GM23338 (cell line): Measurements from ENCODE around the gene MYCBP2. TPM values are rescaled to one million over a fixed set of nuclear protein-coding genes. Genes with fewer than 3 reads are reported as not detected.

Experiments
- ATAC-seq: fragments of 200-7000 bp; cut with Tn5 transposase; 3 replicates; pipeline ENCODE4 v1.9.1; 2020
- DNase-seq: peaks from one replicate; pipeline ENCODE4 v3.0.0-alpha.2; 2015; ENCODE audit warnings: low spot score
- H2AFZ ChIP-seq: fragments of 200-600 bp; sonication (generic); 2 replicates; pipeline ENCODE4 v1.8.0; 2016; ENCODE audit warnings: antibody characterized with exemption, mild to moderate bottlenecking, moderate library complexity
- H3F3A ChIP-seq: fragments of 200-600 bp; sonication (generic); replicated peaks from 2 replicates; pipeline ENCODE4 v1.8.0; 2017; ENCODE audit warnings: antibody characterized with exemption, mixed run types, low read depth
- H3K27ac ChIP-seq: fragments of 200-600 bp; sonication (generic); 2 replicates; pipeline ENCODE4 v1.6.1; 2016; ENCODE audit warnings: low read depth
- H3K27me3 ChIP-seq: fragments of 200-600 bp; sonication (generic); 2 replicates; pipeline ENCODE4 v1.8.0; 2016; ENCODE audit warnings: mild to moderate bottlenecking, mixed run types, moderate library complexity; ENCODE audit not compliant: insufficient read depth
- H3K36me3 ChIP-seq: fragments of 200-600 bp; sonication (generic); 2 replicates; pipeline ENCODE4 v1.8.0; 2016; ENCODE audit warnings: mild to moderate bottlenecking; ENCODE audit not compliant: insufficient read depth
- H3K4me1 ChIP-seq: fragments of 200-600 bp; sonication (generic); 2 replicates; pipeline ENCODE4 v1.8.0; 2016; ENCODE audit warnings: mild to moderate bottlenecking, moderate library complexity; ENCODE audit not compliant: insufficient read depth
- H3K4me2 ChIP-seq: fragments of 200-600 bp; sonication (generic); 2 replicates; pipeline ENCODE4 v1.7.1; 2017; ENCODE audit warnings: mixed run types
- H3K4me3 ChIP-seq: fragments of 200-600 bp; sonication (generic); 2 replicates; pipeline ENCODE4 v1.6.1; 2016; ENCODE audit warnings: mixed run types
- H3K79me2 ChIP-seq: fragments of 200-600 bp; sonication (generic); replicated peaks from 2 replicates; pipeline ENCODE4 v1.8.0; 2017; ENCODE audit warnings: mild to moderate bottlenecking; ENCODE audit not compliant: insufficient read depth
- H3K9me2 ChIP-seq: fragments of 200-600 bp; sonication (generic); 2 replicates; pipeline ENCODE4 v1.8.0; 2017; ENCODE audit not compliant: insufficient read depth
- H4K20me1 ChIP-seq: fragments of 200-600 bp; sonication (generic); replicated peaks from 2 replicates; pipeline ENCODE4 v1.8.0; 2017; ENCODE audit warnings: mild to moderate bottlenecking; ENCODE audit not compliant: insufficient read depth
- H3K27ac Mint-ChIP-seq: 2 replicates; pipeline ENCODE4 v1.8.0; 2020; ENCODE audit warnings: inconsistent platforms, mild to moderate bottlenecking, moderate library complexity, mixed read lengths
- H3K27me3 Mint-ChIP-seq: 3 replicates; pipeline ENCODE4 v1.8.0; 2022; ENCODE audit warnings: low read depth, mild to moderate bottlenecking, moderate library complexity, mixed read lengths, inconsistent platforms; ENCODE audit not compliant: insufficient read depth, poor library complexity
- H3K36me3 Mint-ChIP-seq: 3 replicates; pipeline ENCODE4 v1.8.0; 2021; ENCODE audit warnings: low read depth, mild to moderate bottlenecking, inconsistent platforms, moderate library complexity, mixed read lengths
- H3K4me1 Mint-ChIP-seq: 3 replicates; pipeline ENCODE4 v1.8.0; 2020; ENCODE audit warnings: mild to moderate bottlenecking, inconsistent platforms, mixed read lengths
- H3K4me3 Mint-ChIP-seq: 3 replicates; pipeline ENCODE4 v1.8.0; 2021; ENCODE audit warnings: moderate library complexity, mild to moderate bottlenecking, inconsistent platforms, mixed read lengths
- H3K9me3 Mint-ChIP-seq: 3 replicates; pipeline ENCODE4 v1.8.0; 2020; ENCODE audit warnings: moderate library complexity, mild to moderate bottlenecking, inconsistent platforms, mixed read lengths
- CREB1 ChIP-seq: fragments of 250-450 bp; sonication (Bioruptor Pico); IDR thresholded peaks from 2 replicates; pipeline ENCODE4 v1.5.0; 2020; ENCODE audit warnings: low read depth, mild to moderate bottlenecking, moderate library complexity
- EZH2 ChIP-seq: fragments of 200-600 bp; sonication (generic); IDR thresholded peaks from one replicate; pipeline ENCODE4 v1.8.0; 2017; ENCODE audit warnings: antibody characterized with exemption, mild to moderate bottlenecking, low read depth; ENCODE audit not compliant: unreplicated experiment
- EZH2phosphoT487 ChIP-seq: fragments of 200-600 bp; sonication (generic); IDR thresholded peaks from one replicate; pipeline ENCODE4 v1.8.1; 2018; ENCODE audit warnings: antibody characterized with exemption; ENCODE audit not compliant: unreplicated experiment
- JUNB ChIP-seq: IDR thresholded peaks from one replicate; pipeline ENCODE4 v1.6.1; 2016; ENCODE audit warnings: antibody characterized with exemption; ENCODE audit not compliant: unreplicated experiment
- NANOG ChIP-seq: IDR thresholded peaks from 2 replicates; pipeline ENCODE4 v1.6.1; 2016; ENCODE audit warnings: antibody characterized with exemption, borderline replicate concordance
- POLR2AphosphoS5 ChIP-seq: IDR thresholded peaks from 2 replicates; pipeline ENCODE4 v1.6.1; 2016; ENCODE audit warnings: antibody characterized with exemption, low read depth
- STAT1 ChIP-seq: IDR thresholded peaks from one replicate; pipeline ENCODE4 v1.6.1; 2016; ENCODE audit warnings: antibody characterized with exemption; ENCODE audit not compliant: unreplicated experiment
- ZNF114 ChIP-seq: fragments of 250-450 bp; sonication (Bioruptor Pico); IDR thresholded peaks from 2 replicates; pipeline ENCODE4 v1.5.0; 2020; ENCODE audit warnings: mild to moderate bottlenecking, moderate library complexity
- ZNF331 ChIP-seq: fragments of 250-450 bp; sonication (Bioruptor Pico); IDR thresholded peaks from 2 replicates; pipeline ENCODE4 v1.5.0; 2020; ENCODE audit warnings: low read depth, mild to moderate bottlenecking, moderate library complexity
- polyA plus RNA-seq: library from polyadenylated mRNA; unstranded; fragments of >200 nt; fragmentation: Nextera tagmentation; extraction: Ambion mirVana; gene quantifications from 2 replicates; pipeline ENCODE4 v1.2.1, GENCODE V29; 2016
- total RNA-seq: library from RNA; depleted of rRNA; stranded (reverse); fragments of >200 nt; shearing (Covaris generic); gene quantifications from 2 replicates; pipeline ENCODE4 v1.2.3, GENCODE V29; 2014
- TF ChIP-seq, protein P1 (sequence below): IDR thresholded peaks from 2 replicates; pipeline ENCODE4 v1.6.1; 2016; ENCODE audit warnings: antibody characterized with exemption
- TF ChIP-seq, protein P2 (sequence below): fragments of 250-450 bp; sonication (Bioruptor Pico); IDR thresholded peaks from 2 replicates; pipeline ENCODE4 v1.5.0; 2020; ENCODE audit warnings: mild to moderate bottlenecking, moderate library complexity
- TF ChIP-seq, protein P3 (sequence below), 2 experiments: fragments of 200-600 bp in 1 of 2; sonication (generic) in 1 of 2; conservative IDR thresholded peaks; 2 replicates each; pipeline versions ENCODE4 v1.5.1 to v1.6.1; 2016 to 2017; ENCODE audit warnings: antibody characterized with exemption in 2 of 2, low read depth in 2 of 2, mild to moderate bottlenecking in 2 of 2, moderate library complexity in 1 of 2
- TF ChIP-seq, protein P4 (sequence below): IDR thresholded peaks from one replicate; pipeline ENCODE4 v1.6.1; 2018; ENCODE audit warnings: antibody characterized with exemption; ENCODE audit not compliant: unreplicated experiment

Gene MYCBP2
- total and polyA plus RNA-seq, 2 experiments from 2014 or later = 54.6 to 77.2 TPM

DNA sequence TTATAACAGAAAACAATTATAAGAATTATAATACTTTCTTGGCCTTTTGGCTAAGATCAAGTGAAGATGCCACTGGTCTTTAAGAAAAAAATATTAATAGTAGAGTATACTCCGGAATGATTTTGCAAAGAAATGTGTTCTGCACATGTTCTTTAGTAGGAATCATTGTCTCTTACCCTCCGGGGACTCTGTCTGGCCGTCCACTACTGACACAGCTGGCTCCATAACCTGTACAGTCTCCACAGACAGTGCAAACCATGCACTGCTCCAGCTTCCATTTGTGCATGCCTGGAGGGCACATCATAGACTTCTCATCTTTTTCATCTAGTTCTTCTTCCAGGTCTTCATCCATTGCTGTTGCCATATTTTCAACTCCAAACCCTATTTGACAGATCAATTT is 75.9 kb downstream of the MYCBP2 start:
- no peaks in the 10 kb centered on the region for H3K36me3 ChIP-seq
- H3K4me1 ChIP-seq = no peaks in the 10 kb centered on the region
- H2AFZ ChIP-seq = no peak overlapping the region
- H3K9me2 ChIP-seq = no peaks in the 10 kb centered on the region
- H3K4me2 ChIP-seq = no peak overlapping the region
- H3K27ac ChIP-seq = no peak overlapping the region
- peaks cover 7% of the 10 kb centered on the region for H4K20me1 ChIP-seq
- H3K27me3 ChIP-seq = no peaks in the 10 kb centered on the region
- no peaks in the 10 kb centered on the region; the same call in 2 of the 3 replicates for H3K36me3 Mint-ChIP-seq
- H3K9me3 Mint-ChIP-seq = no peaks in the 10 kb centered on the region; the same call in 2 of the 3 replicates
- no peak for DNase-seq
- no peaks in the 10 kb centered on the region for H3K4me1 Mint-ChIP-seq
- H3K79me2 ChIP-seq = no peaks in the 10 kb centered on the region
- ATAC-seq = no peak
- H3F3A ChIP-seq = no peaks in the 10 kb centered on the region
- TF ChIP-seq ZNF331 (no peak), ZNF114 (no peak), STAT1 (no peak), CREB1 (CRISPR knock-in tag) (no peak), JUNB (no peak), NANOG (no peak), EZH2phosphoT487 (no peak), EZH2 (no peak), POLR2AphosphoS5 (no peak)
- TF ChIP-seq, protein P1, sequence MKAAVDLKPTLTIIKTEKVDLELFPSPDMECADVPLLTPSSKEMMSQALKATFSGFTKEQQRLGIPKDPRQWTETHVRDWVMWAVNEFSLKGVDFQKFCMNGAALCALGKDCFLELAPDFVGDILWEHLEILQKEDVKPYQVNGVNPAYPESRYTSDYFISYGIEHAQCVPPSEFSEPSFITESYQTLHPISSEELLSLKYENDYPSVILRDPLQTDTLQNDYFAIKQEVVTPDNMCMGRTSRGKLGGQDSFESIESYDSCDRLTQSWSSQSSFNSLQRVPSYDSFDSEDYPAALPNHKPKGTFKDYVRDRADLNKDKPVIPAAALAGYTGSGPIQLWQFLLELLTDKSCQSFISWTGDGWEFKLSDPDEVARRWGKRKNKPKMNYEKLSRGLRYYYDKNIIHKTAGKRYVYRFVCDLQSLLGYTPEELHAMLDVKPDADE = no peak
- TF ChIP-seq, protein P2, sequence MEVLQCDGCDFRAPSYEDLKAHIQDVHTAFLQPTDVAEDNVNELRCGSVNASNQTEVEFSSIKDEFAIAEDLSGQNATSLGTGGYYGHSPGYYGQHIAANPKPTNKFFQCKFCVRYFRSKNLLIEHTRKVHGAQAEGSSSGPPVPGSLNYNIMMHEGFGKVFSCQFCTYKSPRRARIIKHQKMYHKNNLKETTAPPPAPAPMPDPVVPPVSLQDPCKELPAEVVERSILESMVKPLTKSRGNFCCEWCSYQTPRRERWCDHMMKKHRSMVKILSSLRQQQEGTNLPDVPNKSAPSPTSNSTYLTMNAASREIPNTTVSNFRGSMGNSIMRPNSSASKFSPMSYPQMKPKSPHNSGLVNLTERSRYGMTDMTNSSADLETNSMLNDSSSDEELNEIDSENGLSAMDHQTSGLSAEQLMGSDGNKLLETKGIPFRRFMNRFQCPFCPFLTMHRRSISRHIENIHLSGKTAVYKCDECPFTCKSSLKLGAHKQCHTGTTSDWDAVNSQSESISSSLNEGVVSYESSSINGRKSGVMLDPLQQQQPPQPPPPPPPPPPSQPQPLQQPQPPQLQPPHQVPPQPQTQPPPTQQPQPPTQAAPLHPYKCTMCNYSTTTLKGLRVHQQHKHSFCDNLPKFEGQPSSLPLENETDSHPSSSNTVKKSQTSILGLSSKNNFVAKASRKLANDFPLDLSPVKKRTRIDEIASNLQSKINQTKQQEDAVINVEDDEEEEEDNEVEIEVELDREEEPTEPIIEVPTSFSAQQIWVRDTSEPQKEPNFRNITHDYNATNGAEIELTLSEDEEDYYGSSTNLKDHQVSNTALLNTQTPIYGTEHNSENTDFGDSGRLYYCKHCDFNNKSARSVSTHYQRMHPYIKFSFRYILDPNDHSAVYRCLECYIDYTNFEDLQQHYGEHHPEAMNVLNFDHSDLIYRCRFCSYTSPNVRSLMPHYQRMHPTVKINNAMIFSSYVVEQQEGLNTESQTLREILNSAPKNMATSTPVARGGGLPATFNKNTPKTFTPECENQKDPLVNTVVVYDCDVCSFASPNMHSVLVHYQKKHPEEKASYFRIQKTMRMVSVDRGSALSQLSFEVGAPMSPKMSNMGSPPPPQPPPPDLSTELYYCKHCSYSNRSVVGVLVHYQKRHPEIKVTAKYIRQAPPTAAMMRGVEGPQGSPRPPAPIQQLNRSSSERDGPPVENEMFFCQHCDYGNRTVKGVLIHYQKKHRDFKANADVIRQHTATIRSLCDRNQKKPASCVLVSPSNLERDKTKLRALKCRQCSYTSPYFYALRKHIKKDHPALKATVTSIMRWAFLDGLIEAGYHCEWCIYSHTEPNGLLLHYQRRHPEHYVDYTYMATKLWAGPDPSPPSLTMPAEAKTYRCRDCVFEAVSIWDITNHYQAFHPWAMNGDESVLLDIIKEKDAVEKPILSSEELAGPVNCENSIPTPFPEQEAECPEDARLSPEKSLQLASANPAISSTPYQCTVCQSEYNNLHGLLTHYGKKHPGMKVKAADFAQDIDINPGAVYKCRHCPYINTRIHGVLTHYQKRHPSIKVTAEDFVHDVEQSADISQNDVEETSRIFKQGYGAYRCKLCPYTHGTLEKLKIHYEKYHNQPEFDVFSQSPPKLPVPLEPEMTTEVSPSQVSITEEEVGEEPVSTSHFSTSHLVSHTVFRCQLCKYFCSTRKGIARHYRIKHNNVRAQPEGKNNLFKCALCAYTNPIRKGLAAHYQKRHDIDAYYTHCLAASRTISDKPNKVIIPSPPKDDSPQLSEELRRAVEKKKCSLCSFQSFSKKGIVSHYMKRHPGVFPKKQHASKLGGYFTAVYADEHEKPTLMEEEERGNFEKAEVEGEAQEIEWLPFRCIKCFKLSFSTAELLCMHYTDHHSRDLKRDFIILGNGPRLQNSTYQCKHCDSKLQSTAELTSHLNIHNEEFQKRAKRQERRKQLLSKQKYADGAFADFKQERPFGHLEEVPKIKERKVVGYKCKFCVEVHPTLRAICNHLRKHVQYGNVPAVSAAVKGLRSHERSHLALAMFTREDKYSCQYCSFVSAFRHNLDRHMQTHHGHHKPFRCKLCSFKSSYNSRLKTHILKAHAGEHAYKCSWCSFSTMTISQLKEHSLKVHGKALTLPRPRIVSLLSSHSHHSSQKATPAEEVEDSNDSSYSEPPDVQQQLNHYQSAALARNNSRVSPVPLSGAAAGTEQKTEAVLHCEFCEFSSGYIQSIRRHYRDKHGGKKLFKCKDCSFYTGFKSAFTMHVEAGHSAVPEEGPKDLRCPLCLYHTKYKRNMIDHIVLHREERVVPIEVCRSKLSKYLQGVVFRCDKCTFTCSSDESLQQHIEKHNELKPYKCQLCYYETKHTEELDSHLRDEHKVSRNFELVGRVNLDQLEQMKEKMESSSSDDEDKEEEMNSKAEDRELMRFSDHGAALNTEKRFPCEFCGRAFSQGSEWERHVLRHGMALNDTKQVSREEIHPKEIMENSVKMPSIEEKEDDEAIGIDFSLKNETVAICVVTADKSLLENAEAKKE (CRISPR knock-in tag) = no peak
- TF ChIP-seq, protein P3, sequence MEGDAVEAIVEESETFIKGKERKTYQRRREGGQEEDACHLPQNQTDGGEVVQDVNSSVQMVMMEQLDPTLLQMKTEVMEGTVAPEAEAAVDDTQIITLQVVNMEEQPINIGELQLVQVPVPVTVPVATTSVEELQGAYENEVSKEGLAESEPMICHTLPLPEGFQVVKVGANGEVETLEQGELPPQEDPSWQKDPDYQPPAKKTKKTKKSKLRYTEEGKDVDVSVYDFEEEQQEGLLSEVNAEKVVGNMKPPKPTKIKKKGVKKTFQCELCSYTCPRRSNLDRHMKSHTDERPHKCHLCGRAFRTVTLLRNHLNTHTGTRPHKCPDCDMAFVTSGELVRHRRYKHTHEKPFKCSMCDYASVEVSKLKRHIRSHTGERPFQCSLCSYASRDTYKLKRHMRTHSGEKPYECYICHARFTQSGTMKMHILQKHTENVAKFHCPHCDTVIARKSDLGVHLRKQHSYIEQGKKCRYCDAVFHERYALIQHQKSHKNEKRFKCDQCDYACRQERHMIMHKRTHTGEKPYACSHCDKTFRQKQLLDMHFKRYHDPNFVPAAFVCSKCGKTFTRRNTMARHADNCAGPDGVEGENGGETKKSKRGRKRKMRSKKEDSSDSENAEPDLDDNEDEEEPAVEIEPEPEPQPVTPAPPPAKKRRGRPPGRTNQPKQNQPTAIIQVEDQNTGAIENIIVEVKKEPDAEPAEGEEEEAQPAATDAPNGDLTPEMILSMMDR (conservative IDR thresholded peaks at IDR 0.05; ENCODE audit: low read depth in 2 of 2) = no peak
- TF ChIP-seq, protein P4, sequence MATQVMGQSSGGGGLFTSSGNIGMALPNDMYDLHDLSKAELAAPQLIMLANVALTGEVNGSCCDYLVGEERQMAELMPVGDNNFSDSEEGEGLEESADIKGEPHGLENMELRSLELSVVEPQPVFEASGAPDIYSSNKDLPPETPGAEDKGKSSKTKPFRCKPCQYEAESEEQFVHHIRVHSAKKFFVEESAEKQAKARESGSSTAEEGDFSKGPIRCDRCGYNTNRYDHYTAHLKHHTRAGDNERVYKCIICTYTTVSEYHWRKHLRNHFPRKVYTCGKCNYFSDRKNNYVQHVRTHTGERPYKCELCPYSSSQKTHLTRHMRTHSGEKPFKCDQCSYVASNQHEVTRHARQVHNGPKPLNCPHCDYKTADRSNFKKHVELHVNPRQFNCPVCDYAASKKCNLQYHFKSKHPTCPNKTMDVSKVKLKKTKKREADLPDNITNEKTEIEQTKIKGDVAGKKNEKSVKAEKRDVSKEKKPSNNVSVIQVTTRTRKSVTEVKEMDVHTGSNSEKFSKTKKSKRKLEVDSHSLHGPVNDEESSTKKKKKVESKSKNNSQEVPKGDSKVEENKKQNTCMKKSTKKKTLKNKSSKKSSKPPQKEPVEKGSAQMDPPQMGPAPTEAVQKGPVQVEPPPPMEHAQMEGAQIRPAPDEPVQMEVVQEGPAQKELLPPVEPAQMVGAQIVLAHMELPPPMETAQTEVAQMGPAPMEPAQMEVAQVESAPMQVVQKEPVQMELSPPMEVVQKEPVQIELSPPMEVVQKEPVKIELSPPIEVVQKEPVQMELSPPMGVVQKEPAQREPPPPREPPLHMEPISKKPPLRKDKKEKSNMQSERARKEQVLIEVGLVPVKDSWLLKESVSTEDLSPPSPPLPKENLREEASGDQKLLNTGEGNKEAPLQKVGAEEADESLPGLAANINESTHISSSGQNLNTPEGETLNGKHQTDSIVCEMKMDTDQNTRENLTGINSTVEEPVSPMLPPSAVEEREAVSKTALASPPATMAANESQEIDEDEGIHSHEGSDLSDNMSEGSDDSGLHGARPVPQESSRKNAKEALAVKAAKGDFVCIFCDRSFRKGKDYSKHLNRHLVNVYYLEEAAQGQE = no peak
- no peaks in the 10 kb centered on the region for H3K27me3 Mint-ChIP-seq
- H3K27ac Mint-ChIP-seq = no peak overlapping the region
- no peak overlapping the region for H3K4me3 ChIP-seq
- H3K4me3 Mint-ChIP-seq = no peak overlapping the region
